HepG2 (cell line): Measurements from ENCODE around the gene DSTN. TPM values are rescaled to one million over a fixed set of nuclear protein-coding genes. Genes with fewer than 3 reads are reported as not detected.

Source experiments
- ATAC-seq: fragments of 200-7000 bp; cut with Tn5 transposase; 3 replicates; pipeline ENCODE4 v1.9.1; 2020; ENCODE audit warnings: mild to moderate bottlenecking, moderate library complexity
- BruUV-seq: library from RNA; stranded (reverse); fragments of 400-500 nt; replicated peaks from 2 replicates; lab custom pipeline; 2021; lab: Mats Ljungman, UMichigan
- CTCF ChIA-PET: fragments of 300-600 bp; formaldehyde crosslinking; extraction: SDS; loops from one replicate; lab custom pipeline; 2021; ENCODE audit warnings: low total read pairs, inconsistent platforms, low intra/inter-chr PET ratio; lab: Yijun Ruan, JAX
- POLR2A ChIA-PET: fragments of 350-600 bp; sonication (Branson Sonifier 250); formaldehyde crosslinking; loops from one replicate; lab custom pipeline; 2020; ENCODE audit warnings: antibody characterized with exemption, inconsistent platforms; lab: Yijun Ruan, JAX
- DNase-seq: peaks from one replicate; pipeline ENCODE4 v3.0.0-alpha.2; 2015; ENCODE audit warnings: low spot score
- FAIRE-seq: peaks from 3 replicates; lab custom pipeline; 2011; peaks lifted over from hg19 to GRCh38; lab: Jason Lieb, UNC
- H2AFZ ChIP-seq: one replicate; pipeline ENCODE4 v1.6.1; 2011; ENCODE audit warnings: low read length, inconsistent platforms
- H3K27ac ChIP-seq: fragments of 300-600 bp; 3 replicates; pipeline ENCODE4 v1.8.0; 2011; ENCODE audit warnings: mixed run types, mild to moderate bottlenecking, mixed read lengths, low read length, inconsistent platforms; ENCODE audit not compliant: insufficient read depth; ENCODE audit errors: extremely low read length
- H3K27me3 ChIP-seq, 2 experiments: fragments of 200-600 bp in 1 of 2; 2 replicates in 1 of 2; 3 replicates in 1 of 2; pipeline versions ENCODE4 v1.6.0 to v1.8.0; 2011; ENCODE audit warnings: low read length in 2 of 2, mild to moderate bottlenecking in 2 of 2, moderate library complexity in 2 of 2, inconsistent platforms in 1 of 2; ENCODE audit not compliant: insufficient read depth in 2 of 2, control insufficient read depth in 1 of 2
- H3K36me3 ChIP-seq, 2 experiments: fragments of 200-600 bp in 1 of 2; replicated peaks in 1 of 2; 2 replicates in 1 of 2; 3 replicates in 1 of 2; pipeline versions ENCODE4 v1.5.1 to v1.8.0; 2011; ENCODE audit warnings: low read length in 2 of 2, inconsistent platforms in 1 of 2; ENCODE audit not compliant: insufficient read depth in 2 of 2, control insufficient read depth in 1 of 2
- H3K4me1 ChIP-seq: 2 replicates; pipeline ENCODE4 v1.5.1; 2012; ENCODE audit warnings: low read length, inconsistent platforms; ENCODE audit not compliant: insufficient read depth
- H3K4me2 ChIP-seq: 2 replicates; pipeline ENCODE4 v1.6.0; 2011; ENCODE audit warnings: low read depth, low read length, inconsistent platforms
- H3K4me3 ChIP-seq, 3 experiments: fragments of 200-600 bp in 1 of 3; sonication (generic), shearing (Covaris generic) in 1 of 3; replicated peaks in 1 of 3; 2 replicates each; pipeline ENCODE4 v1.5.1; 2011 to 2016; ENCODE audit warnings: low read length in 3 of 3, inconsistent platforms in 2 of 3, low read depth in 2 of 3, mild to moderate bottlenecking in 2 of 3, control low read depth in 1 of 3, mixed read lengths in 1 of 3; ENCODE audit not compliant: insufficient read depth in 1 of 3
- H3K79me2 ChIP-seq: one replicate; pipeline ENCODE4 v1.6.1; 2011; ENCODE audit warnings: low read length, inconsistent platforms; ENCODE audit not compliant: insufficient read depth
- H3K9ac ChIP-seq: 2 replicates; pipeline ENCODE4 v1.6.0; 2011; ENCODE audit warnings: mild to moderate bottlenecking, low read depth, low read length, inconsistent platforms; ENCODE audit not compliant: insufficient read depth
- H3K9me3 ChIP-seq: 2 replicates; pipeline ENCODE4 v1.5.1; 2012; ENCODE audit warnings: mild to moderate bottlenecking, low read length
- H4K20me1 ChIP-seq: 2 replicates; pipeline ENCODE4 v1.6.0; 2011; ENCODE audit warnings: inconsistent platforms, mild to moderate bottlenecking, low read length, moderate library complexity; ENCODE audit not compliant: insufficient read depth
- CEBPB ChIP-seq: IDR thresholded peaks from 2 replicates; pipeline ENCODE4 v1.6.1; 2011; ENCODE audit warnings: low read depth, low read length, improper control_type of control experiment, borderline replicate concordance
- ETV5 ChIP-seq: IDR thresholded peaks from 2 replicates; pipeline ENCODE4 v1.6.1; 2018; ENCODE audit warnings: missing biosample characterization, missing genetic modification reagents, inconsistent platforms, borderline replicate concordance
- MAZ ChIP-seq, 2 experiments: sonication (generic) in 1 of 2; formaldehyde crosslinking in 1 of 2; IDR thresholded peaks; 2 replicates each; pipeline versions ENCODE4 v1.5.0 to v1.6.1; 2012 to 2020; ENCODE audit warnings: low read depth in 2 of 2, mild to moderate bottlenecking in 2 of 2, borderline replicate concordance in 1 of 2, improper control_type of control experiment in 1 of 2, low read length in 1 of 2, missing genetic modification reagents in 1 of 2, moderate library complexity in 1 of 2
- MED8 ChIP-seq: sonication (generic); formaldehyde crosslinking; IDR thresholded peaks from 2 replicates; pipeline ENCODE4 v1.8.1; 2023; ENCODE audit warnings: mild to moderate bottlenecking, missing genetic modification reagents; ENCODE audit not compliant: insufficient replicate concordance
- NR2C2 ChIP-seq: sonication (generic); formaldehyde crosslinking; IDR thresholded peaks from 2 replicates; pipeline ENCODE4 v1.4.0; 2020; ENCODE audit warnings: missing genetic modification reagents, mild to moderate bottlenecking, moderate library complexity, borderline replicate concordance
- SOX13 ChIP-seq, 3 experiments: fragments of 450-650 bp in 1 of 3; sonication (generic) in 1 of 3; formaldehyde crosslinking in 1 of 3; IDR thresholded peaks in 2 of 3; conservative IDR thresholded peaks in 1 of 3; 2 replicates each; pipeline versions ENCODE4 v1.5.0 to v1.6.1; 2016 to 2020; ENCODE audit warnings: antibody characterized with exemption in 1 of 3, mild to moderate bottlenecking in 1 of 3, missing compliant biosample characterization in 1 of 3, missing genetic modification reagents in 1 of 3, moderate library complexity in 1 of 3
- SPEN ChIP-seq: sonication (generic); formaldehyde crosslinking; IDR thresholded peaks from 2 replicates; pipeline ENCODE4 v1.5.1; 2020; ENCODE audit warnings: low read depth, mild to moderate bottlenecking, missing genetic modification reagents
- ZNF619 ChIP-seq: sonication (generic); formaldehyde crosslinking; IDR thresholded peaks from 2 replicates; pipeline ENCODE4 v1.4.0; 2020; ENCODE audit warnings: mild to moderate bottlenecking, missing genetic modification reagents
- ZNF720 ChIP-seq: sonication (generic); formaldehyde crosslinking; IDR thresholded peaks from 2 replicates; pipeline ENCODE4 v1.4.0; 2020; ENCODE audit warnings: missing genetic modification reagents
- ZNF790 ChIP-seq: sonication (generic); formaldehyde crosslinking; IDR thresholded peaks from 2 replicates; pipeline ENCODE4 v1.8.0; 2022; ENCODE audit warnings: missing genetic modification reagents, mild to moderate bottlenecking, borderline replicate concordance
- ZSCAN20 ChIP-seq: sonication (generic); formaldehyde crosslinking; IDR thresholded peaks from 2 replicates; pipeline ENCODE4 v1.4.0; 2020; ENCODE audit warnings: missing genetic modification reagents, mild to moderate bottlenecking, borderline replicate concordance
- WGBS: methylation state at CpG from one replicate; pipeline ENCODE4 v1.1.6; 2017; ENCODE audit warnings: low lambda C conversion rate; 5-methylcytosine and 5-hydroxymethylcytosine counted together
- in situ Hi-C: cut with HindIII; loops from 2 replicates; pipeline ENCODE4 v1.10.0; 2017; ENCODE audit warnings: low pct_unique_long_range_greater_than_20kb; ENCODE audit not compliant: extremely low pct_ligation_motif_present
- intact Hi-C: fragments of 100-400 bp; cut with micrococcal nuclease; formaldehyde crosslinking; loops from one replicate; pipeline ENCODE4 v1.10.0; 2022; ENCODE audit not compliant: unreplicated experiment
- polyA plus RNA-seq, 8 experiments: library from polyadenylated mRNA; depleted of rRNA in 3 of 8; stranded (reverse) in 7 of 8; unstranded in 1 of 8; fragments of >200 nt; fragmentation: Illumina TruSeq in 4 of 8; extraction: Trizol in 4 of 8; gene quantifications; 2 replicates each; pipeline versions ENCODE4 v1.2.1 to v1.2.3, GENCODE V29; 2011 to 2016; ENCODE audit warnings: low read depth in 4 of 8, missing spikeins in 1 of 8, mixed read lengths in 1 of 8; ENCODE audit not compliant: insufficient read depth in 1 of 8
- total RNA-seq, 5 experiments: library from RNA; depleted of rRNA; stranded (reverse); fragments of >200 nt; fragmentation: Illumina TruSeq; extraction: Trizol; gene quantifications; 2 replicates each; pipeline ENCODE4 v1.2.3, GENCODE V29; 2016; ENCODE audit warnings: low read depth in 1 of 5
- TF ChIP-seq, protein P1 (sequence below), 2 experiments: IDR thresholded peaks; 2 replicates each; pipeline ENCODE4 v1.6.1; 2011 to 2012; ENCODE audit warnings: low read length in 2 of 2, borderline replicate concordance in 1 of 2, low read depth in 1 of 2, mild to moderate bottlenecking in 1 of 2, moderate library complexity in 1 of 2
- TF ChIP-seq, protein P2 (sequence below): sonication (generic); formaldehyde crosslinking; IDR thresholded peaks from 2 replicates; pipeline ENCODE4 v1.5.0; 2020; ENCODE audit warnings: missing genetic modification reagents

DSTN gene
- total and polyA plus RNA-seq, 2 of the 13 experiments (the other 11 are each of a cell fraction or from before 2014, with no cell fraction given) = 27.6 to 106 TPM

DNA sequence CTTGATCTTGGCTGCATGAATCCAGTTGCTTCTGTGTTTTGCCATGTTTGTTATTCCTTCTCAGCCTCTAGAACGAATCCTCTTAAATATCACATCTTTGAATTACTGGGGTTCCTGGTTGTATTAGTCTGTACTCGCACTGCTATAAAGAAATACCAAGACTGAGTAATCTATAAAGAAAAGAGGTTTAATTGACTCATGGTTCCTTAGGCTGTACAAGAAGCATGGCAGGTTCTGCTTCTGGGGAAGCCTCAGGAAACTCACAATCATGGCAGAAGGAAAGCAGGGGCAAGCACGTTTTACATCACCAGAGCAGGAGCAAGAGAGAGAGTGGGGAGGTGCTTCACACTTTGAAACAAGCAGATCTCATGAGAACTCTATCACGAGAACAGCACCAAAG, 20.7 kb upstream of the DSTN start:
- Histone ChIP-seq H3K27ac (no peak overlapping the region), H2AFZ (no peak overlapping the region), H3K27me3 (0 out of 5 replicates have a peak, but pooled peaks cover 0 to 1% of the 10 kb centered on the region in 2 experiments), H3K79me2 (no peaks in the 10 kb centered on the region), H3K9ac (no peak overlapping the region), H3K4me2 (no peak overlapping the region), H3K4me1 (no peaks in the 10 kb centered on the region), H3K4me3 (no peak overlapping the region), H3K9me3 (no peaks in the 10 kb centered on the region), H3K36me3 (no peaks in the 10 kb centered on the region; a peak in 1 of 5 replicates), H4K20me1 (no peaks in the 10 kb centered on the region)
- in situ Hi-C loops = no loop called here
- TF ChIP-seq ZSCAN20 (no peak), ZNF720 (CRISPR knock-in tag) (no peak), SOX13 (IDR thresholded peaks at IDR 0.05) (no peak), SOX13 (CRISPR knock-in tag; conservative IDR thresholded peaks at IDR 0.05 in 1 of 2, IDR thresholded peaks at IDR 0.05 in 1 of 2) (no peak), ZNF619 (no peak), ZNF790 (CRISPR knock-in tag) (no peak), MED8 (CRISPR knock-in tag) (no peak), NR2C2 (no peak), ETV5 (CRISPR knock-in tag) (no peak)
- no peak for DNase-seq
- BruUV-seq = no TSS peak
- ChIA-PET CTCF (no interaction called here), POLR2A (no interaction called here)
- ATAC-seq = no peak
- FAIRE-seq = no peak
- 38% methylated on average over 4 of the region's 4 CpGs for WGBS
- intact Hi-C loops = no loop called here

DNA sequence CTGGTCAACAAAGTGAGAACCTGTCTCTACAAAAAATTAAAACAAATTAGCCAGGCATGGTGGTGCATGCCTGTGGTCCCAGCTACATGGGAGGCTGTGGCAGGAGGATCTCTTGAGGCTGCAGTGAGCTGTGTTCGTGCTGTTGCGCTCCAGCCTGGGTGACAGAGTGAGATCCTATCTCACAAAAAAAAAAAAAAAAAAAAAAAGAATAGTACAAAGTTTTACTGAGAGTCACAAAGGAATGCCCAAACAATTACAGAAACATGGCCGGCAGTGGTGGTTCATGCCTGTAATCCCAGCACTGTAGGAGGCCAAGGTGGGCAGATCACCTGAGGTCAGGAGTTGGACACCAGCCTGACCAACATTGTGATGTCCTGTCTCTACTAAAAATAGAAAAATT, 14.8 kb upstream of the DSTN start:
- in situ Hi-C loops = no loop called here
- no peak for DNase-seq
- no peak overlapping the region for H3K27ac ChIP-seq
- no peaks in the 10 kb centered on the region for H4K20me1 ChIP-seq
- intact Hi-C loops = no loop called here
- no peak for ATAC-seq
- H3K9me3 ChIP-seq = no peaks in the 10 kb centered on the region
- H3K79me2 ChIP-seq = no peaks in the 10 kb centered on the region
- 55% methylated on average over 3 of the region's 3 CpGs for whole genome bisulfite sequencing
- H3K4me3 ChIP-seq = no peak overlapping the region
- POLR2A ChIA-PET = no interaction called here
- no peak for FAIRE-seq
- no peak overlapping the region for H3K9ac ChIP-seq
- H2AFZ ChIP-seq = no peak overlapping the region
- CTCF ChIA-PET = no interaction called here
- H3K4me2 ChIP-seq = no peak overlapping the region
- H3K36me3 ChIP-seq = no peaks in the 10 kb centered on the region; a peak in 1 of 5 replicates
- H3K27me3 ChIP-seq = no peaks in the 10 kb centered on the region
- H3K4me1 ChIP-seq = peaks cover 34% of the 10 kb centered on the region
- BruUV-seq = no TSS peak
- TF ChIP-seq, protein P1, sequence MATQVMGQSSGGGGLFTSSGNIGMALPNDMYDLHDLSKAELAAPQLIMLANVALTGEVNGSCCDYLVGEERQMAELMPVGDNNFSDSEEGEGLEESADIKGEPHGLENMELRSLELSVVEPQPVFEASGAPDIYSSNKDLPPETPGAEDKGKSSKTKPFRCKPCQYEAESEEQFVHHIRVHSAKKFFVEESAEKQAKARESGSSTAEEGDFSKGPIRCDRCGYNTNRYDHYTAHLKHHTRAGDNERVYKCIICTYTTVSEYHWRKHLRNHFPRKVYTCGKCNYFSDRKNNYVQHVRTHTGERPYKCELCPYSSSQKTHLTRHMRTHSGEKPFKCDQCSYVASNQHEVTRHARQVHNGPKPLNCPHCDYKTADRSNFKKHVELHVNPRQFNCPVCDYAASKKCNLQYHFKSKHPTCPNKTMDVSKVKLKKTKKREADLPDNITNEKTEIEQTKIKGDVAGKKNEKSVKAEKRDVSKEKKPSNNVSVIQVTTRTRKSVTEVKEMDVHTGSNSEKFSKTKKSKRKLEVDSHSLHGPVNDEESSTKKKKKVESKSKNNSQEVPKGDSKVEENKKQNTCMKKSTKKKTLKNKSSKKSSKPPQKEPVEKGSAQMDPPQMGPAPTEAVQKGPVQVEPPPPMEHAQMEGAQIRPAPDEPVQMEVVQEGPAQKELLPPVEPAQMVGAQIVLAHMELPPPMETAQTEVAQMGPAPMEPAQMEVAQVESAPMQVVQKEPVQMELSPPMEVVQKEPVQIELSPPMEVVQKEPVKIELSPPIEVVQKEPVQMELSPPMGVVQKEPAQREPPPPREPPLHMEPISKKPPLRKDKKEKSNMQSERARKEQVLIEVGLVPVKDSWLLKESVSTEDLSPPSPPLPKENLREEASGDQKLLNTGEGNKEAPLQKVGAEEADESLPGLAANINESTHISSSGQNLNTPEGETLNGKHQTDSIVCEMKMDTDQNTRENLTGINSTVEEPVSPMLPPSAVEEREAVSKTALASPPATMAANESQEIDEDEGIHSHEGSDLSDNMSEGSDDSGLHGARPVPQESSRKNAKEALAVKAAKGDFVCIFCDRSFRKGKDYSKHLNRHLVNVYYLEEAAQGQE (IDR thresholded peaks at IDR 0.05; ENCODE audit: borderline replicate concordance in 1 of 2, low read depth in 1 of 2, low read length in 2 of 2) = no peak
- TF ChIP-seq, protein P2, sequence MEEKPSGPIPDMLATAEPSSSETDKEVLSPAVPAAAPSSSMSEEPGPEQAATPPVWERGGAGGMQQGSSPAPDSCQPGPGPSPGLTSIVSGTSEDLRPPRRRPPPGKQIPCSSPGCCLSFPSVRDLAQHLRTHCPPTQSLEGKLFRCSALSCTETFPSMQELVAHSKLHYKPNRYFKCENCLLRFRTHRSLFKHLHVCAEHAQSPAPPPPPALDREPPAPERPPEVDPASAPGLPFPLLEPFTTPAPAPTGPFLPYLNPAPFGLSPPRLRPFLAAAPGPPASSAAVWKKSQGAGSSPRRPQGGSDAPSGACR = no peak
- TF ChIP-seq MAZ (IDR thresholded peaks at IDR 0.05; ENCODE audit: borderline replicate concordance, low read depth, low read length) = no peak
- TF ChIP-seq MAZ (CRISPR knock-in tag; IDR thresholded peaks at IDR 0.05; ENCODE audit: low read depth) = no peak
- no peak for TF ChIP-seq SPEN (CRISPR knock-in tag)
- TF ChIP-seq CEBPB = no peak
